Activated naive CD8-positive, alpha-beta T cell treated with anti-CD3 and anti-CD28 coated beads for 36 hours (primary cell): Measurements from ENCODE around the gene APIP. TPM values are rescaled to one million over a fixed set of nuclear protein-coding genes. Genes with fewer than 3 reads are reported as not detected.
"Not testable (repeated sequence)": the region's sequence is repeated elsewhere in the genome, so short reads cannot be mapped to it uniquely, and the experiment has no call there.

ENCODE experiments used
- DNase-seq: peaks from one replicate; pipeline ENCODE4 v3.0.0; 2021
- H3K27ac Mint-ChIP-seq: one replicate; pipeline ENCODE4 v1.8.0; 2022; ENCODE audit warnings: mild to moderate bottlenecking, moderate library complexity, mixed read lengths
- H3K27me3 Mint-ChIP-seq: one replicate; pipeline ENCODE4 v1.8.0; 2022; ENCODE audit warnings: mild to moderate bottlenecking, mixed read lengths
- H3K36me3 Mint-ChIP-seq: one replicate; pipeline ENCODE4 v1.8.0; 2021; ENCODE audit warnings: mild to moderate bottlenecking, mixed read lengths
- H3K4me1 Mint-ChIP-seq: one replicate; pipeline ENCODE4 v1.8.0; 2021; ENCODE audit warnings: mixed read lengths
- H3K4me3 Mint-ChIP-seq: one replicate; pipeline ENCODE4 v1.8.0; 2022; ENCODE audit warnings: mild to moderate bottlenecking, moderate library complexity, mixed read lengths
- H3K9me3 Mint-ChIP-seq: one replicate; pipeline ENCODE4 v1.8.0; 2022; ENCODE audit warnings: mixed read lengths
- total RNA-seq, 2 experiments: library from RNA; stranded (reverse); gene quantifications; one replicate each; pipeline ENCODE4 v1.2.3, GENCODE V29; 2021

Gene APIP
- total RNA-seq, 2 experiments from 2014 or later = 38.3 to 39.5 TPM

DNA sequence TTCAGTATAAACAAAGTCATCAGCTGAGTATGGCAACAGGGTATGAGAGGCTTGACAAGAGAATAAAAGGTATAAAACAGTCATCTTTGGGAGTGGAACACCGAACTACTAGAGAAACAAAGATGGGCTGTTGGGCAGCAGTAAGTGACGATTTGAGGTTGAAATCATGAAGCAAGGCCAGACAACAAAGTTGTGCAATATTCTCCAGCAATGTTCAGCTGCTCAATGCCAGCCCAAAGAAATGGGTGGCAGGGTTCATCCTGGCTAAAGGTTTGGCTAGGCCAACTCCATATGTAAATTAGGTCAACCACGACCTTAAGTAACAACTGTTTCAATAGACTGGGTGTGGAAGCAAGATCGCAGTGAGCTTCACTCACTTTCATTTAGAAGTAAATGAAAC lies 6.2 kb downstream of the APIP start:
- H3K9me3 Mint-ChIP-seq = peaks cover 1% of the 10 kb centered on the region
- H3K4me1 Mint-ChIP-seq = peaks cover 13% of the 10 kb centered on the region
- H3K36me3 Mint-ChIP-seq = peaks cover 24% of the 10 kb centered on the region
- H3K27me3 Mint-ChIP-seq = no peaks in the 10 kb centered on the region
- no peak overlapping the region for H3K27ac Mint-ChIP-seq
- no peak overlapping the region for H3K4me3 Mint-ChIP-seq
- DNase-seq = no peak

DNA sequence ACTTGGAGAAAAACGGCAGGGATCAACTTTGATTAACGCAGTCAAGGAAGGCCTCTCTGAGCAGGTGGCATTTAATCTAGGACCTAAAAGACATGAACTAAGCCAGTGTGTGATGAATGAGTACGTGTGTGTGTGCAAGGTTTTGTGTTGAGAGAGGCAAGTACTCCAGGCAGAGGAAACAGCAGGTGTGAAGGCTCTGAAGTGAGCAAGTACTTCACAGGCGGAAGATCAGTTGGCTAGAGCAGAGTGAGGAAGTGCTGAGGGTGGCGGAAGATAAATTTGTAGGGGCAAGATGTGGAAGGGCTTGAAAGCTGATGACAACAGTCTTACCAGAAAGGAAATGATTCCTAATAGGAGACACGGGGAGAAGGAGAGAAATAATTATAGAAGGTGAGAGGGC lies 6.8 kb downstream of the APIP start:
- H3K4me3 Mint-ChIP-seq = no peak overlapping the region
- H3K27me3 Mint-ChIP-seq = no peaks in the 10 kb centered on the region
- peaks cover 12% of the 10 kb centered on the region for H3K4me1 Mint-ChIP-seq
- DNase-seq = no peak
- no peak overlapping the region for H3K27ac Mint-ChIP-seq
- peaks cover 2% of the 10 kb centered on the region for H3K9me3 Mint-ChIP-seq
- H3K36me3 Mint-ChIP-seq = peaks cover 29% of the 10 kb centered on the region

DNA sequence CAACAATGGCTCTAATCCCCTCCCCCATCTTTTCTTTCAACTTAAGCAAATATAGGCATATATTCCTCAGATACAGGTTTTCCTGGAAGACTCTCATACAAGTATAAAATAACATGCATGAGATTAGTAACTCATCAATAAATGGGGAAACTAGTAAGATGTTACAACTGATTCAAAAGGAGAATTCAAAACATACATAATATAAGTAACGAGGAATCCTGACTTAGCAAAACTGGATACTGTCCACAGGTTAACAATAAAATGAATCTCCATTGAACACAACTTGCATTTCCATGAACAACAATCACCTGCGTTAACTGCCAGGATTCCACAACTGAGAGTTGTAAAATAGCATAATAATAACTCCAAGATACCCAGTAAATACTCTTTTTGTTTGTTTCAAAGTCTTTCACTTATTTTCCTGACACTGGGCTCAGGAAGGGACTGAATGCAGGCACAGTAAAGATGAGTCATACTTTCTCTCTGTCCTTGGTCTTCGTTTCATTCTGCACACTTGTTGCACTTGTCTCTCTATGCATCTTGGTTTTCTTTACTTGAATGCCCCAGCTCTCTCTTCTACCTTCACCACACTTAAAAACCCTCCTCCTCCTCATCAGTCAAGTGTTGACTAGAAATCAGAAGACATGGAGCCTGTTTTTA lies 8.1 kb downstream of the APIP start:
- Mint-ChIP-seq H3K4me1 (peaks cover 8% of the 10 kb centered on the region), H3K27ac (no peak overlapping the region), H3K4me3 (no peak overlapping the region), H3K9me3 (peaks cover 6% of the 10 kb centered on the region), H3K27me3 (no peaks in the 10 kb centered on the region), H3K36me3 (peaks cover 30% of the 10 kb centered on the region)
- no peak for DNase-seq

DNA sequence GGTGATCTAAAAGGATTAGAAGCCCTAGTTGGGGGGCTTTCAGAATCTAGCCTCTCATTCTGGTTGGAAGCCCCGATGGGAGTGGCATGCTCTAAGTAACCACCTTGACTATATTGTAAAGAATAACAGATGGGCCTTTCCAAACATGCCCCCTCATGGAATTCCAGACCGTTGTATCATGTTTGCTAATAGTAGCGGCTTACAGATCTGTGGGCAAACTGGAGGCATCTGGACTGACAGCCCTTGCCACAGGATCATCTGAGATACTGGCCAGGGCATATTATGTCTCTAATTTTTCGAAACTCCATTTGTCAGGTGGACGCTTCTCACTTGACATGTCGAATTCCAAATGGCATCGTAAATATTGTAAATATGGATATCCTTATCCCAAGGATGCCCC lies 10.5 kb downstream of the APIP start:
- peaks cover 48% of the 10 kb centered on the region for H3K36me3 Mint-ChIP-seq
- no peaks in the 10 kb centered on the region for H3K27me3 Mint-ChIP-seq
- H3K9me3 Mint-ChIP-seq = peaks cover 12% of the 10 kb centered on the region
- H3K27ac Mint-ChIP-seq = no peak overlapping the region
- no peak for DNase-seq
- H3K4me3 Mint-ChIP-seq = no peak overlapping the region
- peaks cover 4% of the 10 kb centered on the region for H3K4me1 Mint-ChIP-seq

DNA sequence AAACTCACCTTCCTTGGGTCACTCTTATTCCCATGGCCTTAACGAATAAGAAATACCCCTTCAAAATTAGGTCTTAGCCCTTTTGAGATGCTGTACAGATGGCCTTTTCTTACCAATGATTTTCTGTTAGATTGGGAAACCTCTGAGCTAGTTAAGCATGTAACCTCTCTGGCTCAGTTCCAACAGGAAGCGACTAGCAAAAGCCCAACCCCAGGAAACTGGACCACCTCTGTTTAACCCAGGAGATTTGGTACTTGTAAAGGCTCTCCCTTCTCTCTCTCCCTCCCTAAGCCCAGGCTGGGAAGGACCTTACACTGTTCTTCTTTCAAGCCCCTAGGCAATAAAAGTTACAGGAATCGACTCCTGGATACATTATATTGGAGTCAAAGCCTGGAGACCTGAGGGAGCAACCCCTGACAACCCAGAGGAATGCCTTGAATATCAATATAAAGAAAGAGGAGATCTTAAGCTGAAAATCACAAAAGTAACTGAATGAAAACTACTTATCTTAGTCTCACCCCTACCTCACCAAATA lies 11.7 kb downstream of the APIP start:
- Mint-ChIP-seq H3K36me3 (peaks cover 60% of the 10 kb centered on the region), H3K9me3 (peaks cover 20% of the 10 kb centered on the region), H3K4me3 (no peak overlapping the region), H3K4me1 (peaks cover 4% of the 10 kb centered on the region), H3K27ac (no peak overlapping the region), H3K27me3 (no peaks in the 10 kb centered on the region)
- DNase-seq = no peak

DNA sequence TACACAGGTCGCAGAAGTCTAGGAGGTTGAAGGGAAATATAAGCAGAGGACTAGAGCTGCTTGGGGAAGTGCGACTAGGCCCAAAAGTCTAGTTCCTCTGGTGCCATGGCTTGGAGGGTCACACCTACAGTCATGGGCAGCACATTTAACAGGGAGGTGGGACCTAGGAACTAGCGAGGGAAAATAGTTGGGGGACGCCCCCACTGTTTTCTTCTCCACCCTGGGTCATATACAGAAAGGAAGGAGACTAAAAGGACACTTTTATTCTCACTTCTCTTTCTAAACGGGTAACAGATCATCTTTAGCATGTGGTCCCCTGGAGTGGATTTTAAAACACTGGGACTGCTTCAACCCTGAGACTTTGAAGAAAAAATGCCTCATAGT lies 16.6 kb downstream of the APIP start:
- Mint-ChIP-seq H3K9me3 (peaks cover 34% of the 10 kb centered on the region), H3K36me3 (peaks cover 73% of the 10 kb centered on the region), H3K27me3 (no peaks in the 10 kb centered on the region), H3K27ac (no peak overlapping the region), H3K4me3 (no peak overlapping the region), H3K4me1 (peaks cover 4% of the 10 kb centered on the region)
- peak; percentile 7 for DNase-seq

DNA sequence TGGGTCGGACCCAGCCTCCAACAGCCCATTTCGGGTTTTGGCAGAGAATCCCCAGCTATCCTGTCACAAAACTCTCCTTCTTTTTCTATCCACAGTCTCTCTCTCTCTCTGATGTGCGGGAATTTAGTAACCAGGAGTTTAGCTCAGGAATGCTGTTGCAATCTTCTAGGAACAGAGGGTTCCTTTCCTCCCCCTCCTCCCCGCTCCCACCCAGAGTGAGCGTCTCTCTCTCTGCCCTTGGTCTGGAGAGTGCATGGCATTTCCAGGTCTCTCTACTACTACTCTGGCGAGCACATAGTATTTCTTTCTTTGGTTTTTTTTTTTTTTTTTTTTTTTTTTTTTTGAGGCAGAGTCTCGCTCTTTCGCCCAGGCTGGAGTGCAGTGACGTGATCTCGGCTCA lies 17.7 kb downstream of the APIP start:
- H3K27me3 Mint-ChIP-seq = no peaks in the 10 kb centered on the region
- H3K36me3 Mint-ChIP-seq = peaks cover 63% of the 10 kb centered on the region
- H3K4me1 Mint-ChIP-seq = no peaks in the 10 kb centered on the region
- no peak overlapping the region for H3K27ac Mint-ChIP-seq
- peaks cover 31% of the 10 kb centered on the region for H3K9me3 Mint-ChIP-seq
- H3K4me3 Mint-ChIP-seq = no peak overlapping the region
- DNase-seq = no peak

DNA sequence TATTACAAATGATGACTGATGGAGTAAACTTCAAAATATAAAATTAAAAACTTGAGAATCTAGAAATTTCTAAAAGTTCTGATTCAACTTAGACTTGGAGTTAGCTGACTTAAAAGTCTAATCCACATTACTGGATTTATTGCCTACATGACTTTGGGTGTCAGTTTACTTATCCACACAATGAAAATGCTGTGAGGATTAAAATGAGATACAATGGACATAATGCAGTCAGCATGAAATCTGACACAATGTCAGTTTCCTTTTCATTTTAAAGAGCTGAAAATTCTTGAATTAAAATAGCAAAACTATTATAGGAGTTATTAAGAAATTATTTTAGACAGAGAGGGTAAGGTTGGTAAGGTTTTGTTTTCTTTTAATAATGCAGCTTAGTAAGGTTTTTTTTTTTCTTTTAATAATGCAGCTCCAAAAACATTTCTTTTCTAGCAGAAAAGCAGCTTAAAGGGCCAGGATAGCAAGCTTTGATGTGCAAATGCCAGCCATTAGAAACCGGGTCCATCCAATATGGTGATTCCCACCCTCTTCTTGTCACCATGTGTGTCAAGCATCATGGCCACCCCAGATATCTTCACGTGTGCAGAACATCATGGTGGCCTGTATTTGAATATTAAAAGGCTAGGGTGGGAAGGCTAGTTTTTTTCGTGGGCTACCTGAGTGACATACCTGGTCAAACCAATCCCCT lies 18.9 kb downstream of the APIP start:
- Mint-ChIP-seq H3K4me3 (no peak overlapping the region), H3K27me3 (no peaks in the 10 kb centered on the region)

DNA sequence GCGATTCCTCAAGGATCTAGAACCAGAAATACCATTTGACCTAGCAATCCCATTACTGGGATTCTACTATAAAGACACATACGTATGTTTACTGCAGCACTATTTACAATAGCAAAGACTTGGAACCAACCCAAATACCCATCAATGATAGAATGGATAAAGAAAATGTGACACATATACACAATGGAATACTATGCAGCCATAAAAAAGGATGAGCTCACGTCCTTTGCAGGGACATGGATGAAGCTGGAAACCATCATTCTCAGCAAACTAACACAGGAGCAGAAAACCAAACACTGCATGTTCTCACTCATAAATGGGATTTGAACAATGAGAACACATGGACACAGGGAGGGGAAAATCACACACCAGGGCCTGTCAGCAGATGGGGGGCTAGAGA lies 20.0 kb downstream of the APIP start:
- H3K36me3 Mint-ChIP-seq = peaks cover 43% of the 10 kb centered on the region
- DNase-seq, H3K4me3 Mint-ChIP-seq, H3K27me3 Mint-ChIP-seq, H3K27ac Mint-ChIP-seq, H3K4me1 Mint-ChIP-seq: not testable (repeated sequence)
- H3K9me3 Mint-ChIP-seq = peaks cover 27% of the 10 kb centered on the region

More for the DNA sequence above, 18.9 kb downstream of the APIP start:
- H3K4me1 Mint-ChIP-seq = no peaks in the 10 kb centered on the region
- H3K27ac Mint-ChIP-seq = no peak overlapping the region
- peaks cover 52% of the 10 kb centered on the region for H3K36me3 Mint-ChIP-seq
- no peak for DNase-seq
- peaks cover 29% of the 10 kb centered on the region for H3K9me3 Mint-ChIP-seq

DNA sequence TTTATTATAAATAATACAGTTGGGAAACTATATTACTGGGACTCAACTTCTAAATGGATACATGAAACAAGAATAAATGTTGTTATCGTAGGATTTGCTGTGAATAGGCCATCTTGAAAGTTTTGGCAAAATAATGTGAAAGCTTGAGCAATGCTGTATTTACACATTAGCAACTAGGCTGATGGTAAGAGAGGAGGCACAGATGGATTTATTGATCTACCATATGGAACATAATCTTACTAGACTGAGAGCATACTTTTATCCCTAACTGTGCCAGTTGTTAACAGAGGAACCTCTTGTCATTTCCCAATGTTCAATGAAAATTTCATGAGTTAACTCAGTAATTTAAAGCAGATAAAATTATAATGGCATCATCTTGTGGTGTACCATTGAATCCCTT lies 22.8 kb downstream of the APIP start:
- H3K4me1 Mint-ChIP-seq = no peaks in the 10 kb centered on the region
- no peak overlapping the region for H3K27ac Mint-ChIP-seq
- peaks cover 10% of the 10 kb centered on the region for H3K9me3 Mint-ChIP-seq
- DNase-seq = no peak
- peaks cover 20% of the 10 kb centered on the region for H3K36me3 Mint-ChIP-seq
- H3K27me3 Mint-ChIP-seq = no peaks in the 10 kb centered on the region
- no peak overlapping the region for H3K4me3 Mint-ChIP-seq

DNA sequence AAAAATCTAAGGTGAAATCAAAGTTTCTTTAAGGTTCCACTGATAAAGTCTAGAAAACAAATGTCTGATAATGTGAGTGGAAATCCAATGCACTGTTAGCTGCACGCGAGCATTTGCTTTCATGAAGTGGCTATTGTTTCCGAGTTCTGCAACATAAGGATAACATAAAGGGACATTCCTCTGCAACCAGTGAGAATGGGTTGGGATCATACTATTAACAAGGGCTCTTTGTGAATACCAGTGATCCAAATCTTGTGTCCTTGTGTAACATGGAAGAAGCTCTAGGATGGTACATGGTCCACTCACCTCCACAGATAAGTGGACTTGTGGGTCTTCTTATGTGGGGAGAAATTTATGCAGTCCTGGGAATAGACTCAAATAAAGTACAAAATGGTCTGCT lies 24.6 kb downstream of the APIP start:
- no peak for DNase-seq
- Mint-ChIP-seq H3K4me3 (no peak overlapping the region), H3K27ac (no peak overlapping the region), H3K4me1 (no peaks in the 10 kb centered on the region), H3K9me3 (peaks cover 5% of the 10 kb centered on the region), H3K36me3 (peaks cover 12% of the 10 kb centered on the region), H3K27me3 (no peaks in the 10 kb centered on the region)

DNA sequence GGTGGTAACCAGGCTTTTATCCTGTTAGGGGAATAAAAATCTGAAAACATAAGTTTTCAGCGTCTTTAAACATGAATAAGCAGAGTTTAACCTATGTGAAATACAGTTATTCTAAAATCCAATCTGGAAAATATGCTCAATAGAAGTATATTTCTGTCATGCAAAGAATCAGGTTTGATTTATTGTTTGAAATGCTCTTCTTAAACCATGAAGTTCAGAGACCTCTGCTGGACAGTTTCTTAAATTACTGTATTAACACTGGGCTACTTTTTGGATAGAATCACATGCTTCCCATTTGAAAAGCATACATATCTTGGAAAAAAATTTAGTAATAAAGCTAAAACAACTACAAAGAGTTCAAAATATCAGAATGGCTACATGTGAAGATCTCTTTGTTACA lies 25.4 kb downstream of the APIP start:
- Mint-ChIP-seq H3K4me3 (no peak overlapping the region), H3K4me1 (no peaks in the 10 kb centered on the region), H3K27ac (no peak overlapping the region), H3K9me3 (no peaks in the 10 kb centered on the region), H3K36me3 (peaks cover 4% of the 10 kb centered on the region), H3K27me3 (no peaks in the 10 kb centered on the region)
- no peak for DNase-seq

DNA sequence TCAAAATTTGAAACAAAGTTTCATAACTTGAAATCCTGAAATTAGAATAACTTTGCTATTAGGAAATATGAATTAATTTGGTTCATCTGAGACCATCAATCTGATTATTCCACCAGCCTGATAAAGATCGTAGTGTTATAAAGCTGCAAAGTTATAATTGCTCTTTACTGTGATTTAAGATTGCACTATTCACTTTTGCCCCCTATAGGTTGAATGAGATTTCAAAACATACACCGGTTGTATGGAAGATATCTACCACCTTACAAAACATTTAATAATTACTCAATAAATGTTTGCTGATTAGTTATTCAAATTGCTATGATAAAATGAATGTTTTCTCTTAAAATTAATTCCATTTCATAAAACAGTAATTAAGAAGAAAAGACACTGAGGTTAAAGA lies 26.1 kb downstream of the APIP start:
- Mint-ChIP-seq H3K4me3 (no peak overlapping the region), H3K27ac (no peak overlapping the region), H3K4me1 (no peaks in the 10 kb centered on the region), H3K36me3 (peaks cover 4% of the 10 kb centered on the region), H3K9me3 (no peaks in the 10 kb centered on the region), H3K27me3 (no peaks in the 10 kb centered on the region)
- DNase-seq = no peak

DNA sequence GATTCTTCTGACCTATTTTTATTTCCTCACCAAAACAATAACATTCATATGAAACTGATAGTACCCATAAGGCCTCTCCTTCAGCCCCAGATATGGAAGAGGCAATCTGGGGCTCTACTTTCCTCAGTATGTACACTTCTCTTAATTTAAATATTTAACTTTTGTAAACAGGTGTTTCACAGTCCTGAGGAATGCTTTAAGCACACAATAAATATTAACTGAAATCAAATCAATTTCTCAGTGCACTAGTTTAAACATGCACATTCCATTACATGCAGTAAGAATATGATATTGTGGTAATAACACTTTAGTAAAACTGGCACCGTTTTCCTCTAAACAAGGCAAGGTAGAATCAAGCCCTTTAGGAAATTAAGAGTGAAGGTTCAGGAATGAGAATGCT lies 28.9 kb downstream of the APIP start:
- no peaks in the 10 kb centered on the region for H3K27me3 Mint-ChIP-seq
- no peak for DNase-seq
- H3K36me3 Mint-ChIP-seq = peaks cover 12% of the 10 kb centered on the region
- no peak overlapping the region for H3K4me3 Mint-ChIP-seq
- no peaks in the 10 kb centered on the region for H3K9me3 Mint-ChIP-seq
- H3K4me1 Mint-ChIP-seq = no peaks in the 10 kb centered on the region
- H3K27ac Mint-ChIP-seq = no peak overlapping the region

DNA sequence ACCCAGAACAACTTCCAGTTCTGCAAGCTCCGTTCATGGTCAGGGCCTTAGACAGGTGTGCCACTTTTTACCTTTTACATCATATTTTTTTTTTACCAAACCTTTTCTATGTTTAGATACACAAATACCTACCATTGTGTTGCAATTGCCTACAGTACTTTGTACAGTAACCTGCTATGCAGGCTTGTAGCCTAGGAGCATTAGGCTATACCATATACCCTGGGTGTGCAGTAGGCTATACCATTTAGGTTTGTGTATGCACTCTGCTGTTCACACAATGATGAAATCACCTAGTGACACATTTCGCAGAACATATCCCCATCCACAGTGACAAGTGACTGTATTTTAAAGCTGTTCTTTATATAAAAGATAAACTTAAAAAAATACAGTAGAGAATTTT lies 29.6 kb downstream of the APIP start:
- Mint-ChIP-seq H3K27me3 (no peaks in the 10 kb centered on the region), H3K27ac (no peak overlapping the region), H3K9me3 (no peaks in the 10 kb centered on the region)

DNA sequence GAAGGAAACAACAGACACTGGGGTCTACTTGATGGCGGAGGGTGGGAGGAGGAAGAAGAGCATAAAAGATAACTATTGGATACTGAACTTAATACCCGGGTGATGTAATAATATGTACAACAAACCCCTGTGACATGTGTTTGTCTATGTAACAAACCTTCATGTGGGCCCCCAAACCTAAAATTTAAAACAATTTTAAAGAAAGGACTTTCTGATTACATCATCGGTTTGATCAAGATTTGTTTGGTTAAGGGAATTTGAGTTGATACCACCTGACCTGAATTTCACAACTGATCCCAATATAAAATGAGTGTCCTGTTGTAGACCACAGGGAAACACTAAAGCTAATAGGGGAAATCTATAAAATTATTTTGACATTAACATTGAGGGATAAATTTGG lies 34.3 kb downstream of the APIP start:
- Mint-ChIP-seq H3K4me3 (no peak overlapping the region), H3K36me3 (peaks cover 16% of the 10 kb centered on the region), H3K9me3 (no peaks in the 10 kb centered on the region), H3K27me3 (no peaks in the 10 kb centered on the region), H3K4me1 (no peaks in the 10 kb centered on the region), H3K27ac (no peak overlapping the region)
- no peak for DNase-seq

More for the DNA sequence above, 29.6 kb downstream of the APIP start:
- Mint-ChIP-seq H3K36me3 (peaks cover 18% of the 10 kb centered on the region), H3K4me3 (no peak overlapping the region), H3K4me1 (no peaks in the 10 kb centered on the region)
- DNase-seq = no peak
